ENCODE measurements around the gene MECR.

DNA sequence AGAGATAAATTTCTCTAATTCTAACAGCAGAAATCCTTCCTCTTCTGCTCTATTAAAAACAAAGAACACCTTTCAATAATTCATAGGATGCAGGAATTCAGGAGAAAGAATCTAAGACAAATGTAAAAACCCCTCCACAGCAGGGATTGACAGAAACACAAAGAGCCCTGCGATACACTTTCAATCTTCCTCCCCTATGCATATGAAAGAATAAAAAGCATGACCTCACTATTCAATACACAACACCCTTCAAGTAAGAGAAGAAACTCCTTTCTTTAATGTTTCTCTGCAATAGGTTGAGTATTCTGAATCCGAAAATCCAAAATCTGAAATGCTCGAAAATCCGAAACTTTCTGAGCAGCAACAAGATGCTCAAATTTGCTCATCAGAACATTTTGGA, 66.1 kb downstream of the MECR start:
- TF ChIP-seq CTCF (IDR thresholded peaks at IDR 0.05; ENCODE audit: low read depth, low read length, poor library complexity, severe bottlenecking) (no peak), EZH2phosphoT487 (IDR thresholded peaks at IDR 0.05; ENCODE audit: borderline replicate concordance, low read length) (no peak)
